Stimulated activated CD4-positive, alpha-beta T cell treated with anti-CD3 and anti-CD28 coated beads, Interleukin-12 subunit alpha, Interleukin-12 subunit beta, amount 100 ng/mL, for 4 hours (primary cell): ENCODE measurements around the gene RABGAP1.

Source experiments
- DNase-seq: peaks from one replicate; pipeline ENCODE4 v3.0.0-alpha.2; 2020

The RABGAP1 gene

GRCh38 chr9:123011380-123011779, 70.6 kb downstream of the RABGAP1 start:
- DNase-seq, result no peak

- no peak for DNase-seq
These were observed 71.2 kb downstream of the RABGAP1 start for GRCh38 chr9:123011878-123012528.

GRCh38 chr9:123016631-123017030, 75.8 kb downstream of the RABGAP1 start:
- no peak for DNase-seq

- no peak for DNase-seq
These were observed 80.0 kb downstream of the RABGAP1 start for GRCh38 chr9:123020796-123021195.

- DNase-seq, result no peak
These were observed 85.6 kb downstream of the RABGAP1 start for GRCh38 chr9:123026425-123026824.

GRCh38 chr9:123027517-123027916, 86.7 kb downstream of the RABGAP1 start:
- no peak for DNase-seq

- no peak for DNase-seq
These were observed 87.3 kb downstream of the RABGAP1 start for GRCh38 chr9:123028136-123028535.

- no peak for DNase-seq
These were observed 88.2 kb downstream of the RABGAP1 start for GRCh38 chr9:123028973-123029372.

- DNase-seq, result no peak
These were observed 91.1 kb downstream of the RABGAP1 start for GRCh38 chr9:123031963-123032362.

GRCh38 chr9:123033352-123033751, 92.5 kb downstream of the RABGAP1 start, which contains the start of gene GPR21:
Gene GPR21, plus strand, starts transcription at chr9:123033667. Its CDS starts 900 bp downstream, at chr9:123034567.
- DNase-seq, result no peak

GRCh38 chr9:123033864-123034601, 93.2 kb downstream of the RABGAP1 start:
- DNase-seq, result no peak

- no peak for DNase-seq
These were observed 94.2 kb downstream of the RABGAP1 start for GRCh38 chr9:123034881-123035510.

GRCh38 chr9:123035791-123036190, 95.0 kb downstream of the RABGAP1 start:
- DNase-seq, result no peak

GRCh38 chr9:123036893-123037545, 96.2 kb downstream of the RABGAP1 start:
- DNase-seq, result no peak

GRCh38 chr9:123039617-123040219, 98.9 kb downstream of the RABGAP1 start:
- no peak for DNase-seq

- no peak for DNase-seq
These were observed 100.0 kb downstream of the RABGAP1 start for GRCh38 chr9:123040801-123041200.

- no peak for DNase-seq
These were observed 100.7 kb downstream of the RABGAP1 start for GRCh38 chr9:123041489-123041888.

GRCh38 chr9:123043081-123043939, 102.5 kb downstream of the RABGAP1 start:
- no peak for DNase-seq

GRCh38 chr9:123044586-123044985, 103.8 kb downstream of the RABGAP1 start:
- DNase-seq, result no peak

GRCh38 chr9:123046406-123047195, 105.8 kb downstream of the RABGAP1 start:
- DNase-seq, result no peak

- DNase-seq, result no peak
These were observed 107.9 kb downstream of the RABGAP1 start for GRCh38 chr9:123048748-123049147.
